ENCODE results near the gene TMEM242.
"Not testable (repeated sequence)": the region's sequence is repeated elsewhere in the genome, so short reads cannot be mapped to it uniquely, and the experiment has no call there.

TMEM242 gene

DNA sequence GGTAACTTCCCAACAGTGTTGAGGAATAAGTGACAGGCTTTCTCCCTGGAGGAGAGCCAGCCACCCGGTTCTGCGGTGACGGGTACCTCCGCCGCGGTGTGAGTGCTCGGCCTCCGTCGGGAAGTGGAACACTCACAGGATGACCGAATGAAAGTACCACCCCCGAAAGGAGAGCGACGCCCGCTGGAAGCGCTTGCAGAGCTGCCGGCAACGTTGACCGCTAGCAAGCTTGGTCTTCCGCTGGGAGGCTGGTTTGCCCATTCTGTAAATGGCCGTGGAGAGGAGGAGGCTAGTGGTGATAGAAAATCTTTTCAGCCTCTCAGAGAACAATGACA is 614 bp upstream of the TMEM242 start:
- DNase-seq = peak; percentile 77

DNA sequence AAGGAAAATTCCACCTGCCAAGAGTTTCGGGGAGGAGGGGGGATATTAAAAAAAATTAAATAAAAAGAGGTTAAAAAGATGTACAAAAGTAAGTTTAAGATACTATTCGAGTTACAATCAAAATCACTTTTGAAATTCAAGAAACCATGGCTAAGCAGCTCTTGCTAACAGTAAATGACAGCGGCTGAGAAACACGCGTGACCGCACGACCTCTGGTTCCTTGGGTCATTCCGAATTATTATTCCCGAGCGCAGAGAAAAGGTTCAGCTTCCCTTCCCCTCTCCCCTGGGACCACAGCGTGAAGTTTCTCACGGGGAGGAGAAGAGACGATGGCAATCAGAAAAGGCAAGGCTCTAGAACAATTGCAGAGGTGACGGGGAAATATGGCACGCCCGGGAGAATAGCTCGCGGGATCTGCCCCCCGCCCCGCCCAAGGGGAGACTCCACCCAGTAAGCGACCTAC is 496 bp downstream of the TMEM242 start:
- DNase-seq = peak; percentile 89

DNA sequence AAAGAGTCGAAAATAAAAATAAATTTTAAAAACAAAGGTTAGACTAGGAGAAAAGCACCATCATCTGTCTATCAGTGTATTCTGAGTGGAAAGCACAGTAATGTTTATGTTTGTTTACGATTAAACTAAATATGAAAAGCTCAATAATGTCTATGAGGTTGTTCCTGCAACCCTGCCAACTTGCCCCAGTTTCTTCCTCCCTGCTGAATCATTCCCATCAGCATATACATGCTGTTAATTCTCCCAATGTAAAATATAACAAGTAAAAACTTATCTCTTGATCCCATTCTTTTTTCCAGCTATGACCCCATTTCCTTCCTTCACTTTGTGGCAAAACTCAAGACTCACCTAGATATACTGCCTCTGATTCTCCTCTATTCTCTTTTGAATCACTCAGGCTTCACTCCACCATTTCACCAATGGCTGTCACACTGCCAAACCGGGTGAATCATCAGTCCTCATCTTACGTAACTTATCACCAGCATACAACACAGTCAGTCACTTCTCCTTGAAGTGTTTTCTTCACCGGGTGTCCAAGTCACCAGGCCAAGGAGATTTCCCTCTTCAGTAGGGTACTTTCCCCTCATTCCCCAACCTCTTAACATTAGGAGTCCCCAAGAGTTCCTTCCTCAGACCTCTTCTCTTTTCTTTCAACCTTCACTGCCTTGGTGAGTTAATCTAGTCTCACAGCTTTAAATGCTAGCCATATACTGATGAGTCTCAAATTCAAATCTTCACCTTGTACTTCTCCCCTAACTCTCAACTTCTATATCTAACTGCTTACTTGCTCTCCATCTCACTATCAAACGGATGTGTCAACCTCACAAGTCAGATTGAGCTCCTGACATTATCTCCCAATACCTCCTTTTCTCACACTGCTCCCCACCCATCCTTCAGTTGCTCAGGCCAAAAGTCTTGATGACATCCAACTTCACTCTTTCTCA is 6.2 kb downstream of the TMEM242 start:
- DNase-seq = peak; percentile 73

- DNase-seq = peak; percentile 75
These were observed 8.5 kb downstream of the TMEM242 start for GRCh38 chr6:157314705-157315321.

- no peak for DNase-seq
These were observed 9.5 kb downstream of the TMEM242 start for GRCh38 chr6:157313531-157314467.

DNA sequence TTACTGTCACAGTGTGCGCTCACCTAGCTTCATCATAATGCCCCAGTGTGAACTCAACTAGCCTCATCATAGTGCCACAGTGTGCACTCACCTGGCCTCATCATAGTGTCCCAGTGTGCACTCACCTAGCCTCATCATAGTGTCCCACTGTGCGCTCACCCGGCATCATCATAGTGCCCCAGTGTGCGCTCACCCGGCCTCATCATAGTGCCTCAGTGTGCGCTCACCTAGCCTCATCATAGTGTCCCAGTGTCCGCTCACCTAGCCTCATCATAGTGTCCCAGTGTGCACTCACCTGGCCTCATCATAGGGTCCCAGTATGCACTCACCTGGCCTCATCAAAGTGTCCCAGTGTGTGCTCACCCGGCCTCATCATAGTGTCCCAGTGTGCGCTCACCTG is 10.6 kb downstream of the TMEM242 start:
- no peak for DNase-seq

- DNase-seq = not testable (repeated sequence)
These were observed 12.6 kb downstream of the TMEM242 start for GRCh38 chr6:157310693-157311092.

DNA sequence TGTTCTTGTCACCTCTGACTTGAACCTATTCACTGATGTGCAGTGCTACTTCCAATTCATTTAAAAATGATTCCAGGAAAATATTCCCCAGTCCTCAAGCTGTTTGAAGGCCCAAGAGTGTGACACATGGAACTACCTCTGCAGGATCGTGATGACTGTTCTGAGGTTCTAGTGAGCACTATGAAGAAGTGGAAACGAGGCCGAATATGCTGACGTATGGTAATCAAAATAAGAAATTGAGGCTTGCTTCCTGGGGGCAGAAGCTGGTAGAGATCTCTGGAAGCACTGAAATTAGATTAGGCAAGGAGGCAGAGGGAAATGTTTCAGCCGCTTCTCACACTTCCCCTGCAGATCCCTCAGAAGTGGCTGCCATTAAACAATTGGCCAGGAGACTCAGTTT is 15.7 kb downstream of the TMEM242 start:
- DNase-seq = no peak

- no peak for DNase-seq
These were observed 17.4 kb downstream of the TMEM242 start for GRCh38 chr6:157305670-157306653.

GRCh38 chr6:157304899-157305663 is 18.2 kb downstream of the TMEM242 start:
- peak; percentile 35 for DNase-seq

- no peak for DNase-seq
These were observed 20.6 kb downstream of the TMEM242 start for GRCh38 chr6:157302736-157303135.

DNA sequence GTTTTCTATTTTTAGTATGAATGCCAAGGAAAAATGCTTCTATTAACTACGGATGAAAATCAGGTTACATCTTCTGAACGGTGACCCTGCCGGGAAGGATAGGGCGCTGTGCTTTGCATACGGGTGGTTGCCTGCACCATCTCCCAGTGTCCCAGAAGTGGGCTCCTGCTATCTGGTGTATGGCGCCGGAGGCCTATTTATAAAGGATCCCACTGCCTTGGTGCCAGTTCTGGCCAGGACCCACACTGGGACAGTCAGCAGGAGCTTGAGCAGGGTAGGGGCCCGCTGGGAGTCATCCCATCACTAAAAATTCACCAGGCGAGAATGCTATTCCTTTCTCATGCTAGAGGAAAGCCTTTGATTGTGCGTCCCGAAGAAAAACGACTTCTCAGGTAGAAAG is 22.9 kb downstream of the TMEM242 start:
- DNase-seq = no peak

DNA sequence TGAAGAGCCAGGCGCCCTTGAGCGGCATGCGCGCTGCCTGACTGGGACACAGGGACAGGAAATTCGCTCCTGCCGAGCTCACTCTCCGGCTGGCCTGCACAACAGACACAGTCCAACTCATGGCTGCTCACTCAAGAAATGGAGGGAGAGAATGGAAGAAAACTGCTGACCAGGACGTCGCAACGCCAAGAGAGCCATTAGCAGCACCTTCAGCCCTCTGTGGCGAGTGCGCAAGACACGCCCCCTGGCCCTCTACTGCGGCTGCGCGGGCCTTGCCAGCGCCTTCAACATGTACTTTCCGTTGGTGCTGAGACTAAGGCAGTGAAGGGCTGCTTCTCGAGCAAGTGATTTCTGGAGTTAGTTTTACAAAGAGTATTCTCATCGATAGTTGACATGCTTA is 23.3 kb downstream of the TMEM242 start:
- no peak for DNase-seq

GRCh38 chr6:157298216-157298724 is 25.0 kb downstream of the TMEM242 start:
- DNase-seq = no peak

- no peak for DNase-seq
These were observed 28.7 kb downstream of the TMEM242 start for GRCh38 chr6:157294654-157295053.

DNA sequence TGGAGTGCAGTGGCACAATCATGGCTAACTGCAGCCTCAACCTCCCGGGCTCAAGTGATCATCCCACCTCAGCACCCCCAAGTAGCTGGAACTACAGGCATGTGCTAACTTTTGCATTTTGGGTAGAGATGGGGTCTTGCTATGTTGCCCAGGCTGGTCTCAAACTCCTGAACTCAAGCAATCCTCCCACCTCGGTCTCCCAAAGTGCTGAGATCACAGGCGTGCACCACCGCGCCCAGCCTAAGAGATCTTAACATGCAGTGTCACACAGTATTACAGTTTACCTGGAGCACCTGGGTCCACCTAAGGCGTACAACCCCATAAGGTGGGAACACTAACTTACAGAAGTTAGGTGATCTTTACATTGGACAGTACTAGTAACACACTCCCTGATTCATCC is 29.5 kb downstream of the TMEM242 start:
- DNase-seq = no peak

- DNase-seq = no peak
These were observed 31.1 kb downstream of the TMEM242 start for GRCh38 chr6:157292202-157292601.

DNA sequence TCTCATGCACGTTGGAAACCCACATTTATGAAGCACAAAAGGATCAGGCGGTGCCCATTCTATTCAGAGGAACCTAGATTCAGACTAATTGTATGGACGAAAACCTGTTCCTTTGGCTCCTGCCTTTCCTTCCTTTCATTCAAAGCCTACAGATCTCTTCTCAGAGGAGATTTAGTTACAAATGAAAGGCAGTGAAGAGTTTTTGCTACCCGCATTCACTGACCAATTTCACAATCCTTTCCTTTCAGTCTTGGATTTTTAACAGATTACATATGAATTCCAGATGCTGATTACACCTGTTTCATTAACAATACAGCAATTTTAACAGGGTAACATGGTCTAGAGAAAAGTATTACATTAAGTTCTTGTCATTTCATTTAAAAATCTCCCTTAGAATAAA is 32.0 kb downstream of the TMEM242 start:
- no peak for DNase-seq

DNA sequence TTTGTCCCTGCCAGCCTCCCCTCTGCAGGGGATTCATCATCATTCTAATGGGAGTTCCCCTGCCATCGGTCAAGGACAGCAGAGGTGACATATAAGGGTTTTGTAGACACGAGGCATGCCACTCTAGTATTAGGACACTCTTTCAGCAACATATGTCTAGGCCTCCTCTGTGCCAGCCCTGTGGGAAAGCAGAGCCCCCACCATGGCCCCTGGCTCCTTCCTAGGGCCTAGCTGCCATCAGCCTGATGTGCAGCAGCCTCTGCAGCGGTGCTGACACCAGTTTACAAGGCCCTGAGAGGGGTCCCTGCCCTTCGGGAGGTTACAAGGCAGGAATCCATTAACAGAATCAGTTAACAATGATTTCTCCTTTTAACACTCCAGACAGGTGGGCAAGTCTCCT is 32.5 kb downstream of the TMEM242 start:
- DNase-seq = no peak

GRCh38 chr6:157289764-157290163 is 33.6 kb downstream of the TMEM242 start:
- DNase-seq = no peak

GRCh38 chr6:157288575-157288974 is 34.7 kb downstream of the TMEM242 start:
- DNase-seq = no peak

All from fibroblast of skin of scalp (primary cell).